ENCODE data around the gene PLCB1. TPM values are rescaled to one million over a fixed set of nuclear protein-coding genes. Genes with fewer than 3 reads are reported as not detected.

The PLCB1 gene
- total RNA-seq, 1 experiment from 2014 or later, result 11.3 TPM

DNA sequence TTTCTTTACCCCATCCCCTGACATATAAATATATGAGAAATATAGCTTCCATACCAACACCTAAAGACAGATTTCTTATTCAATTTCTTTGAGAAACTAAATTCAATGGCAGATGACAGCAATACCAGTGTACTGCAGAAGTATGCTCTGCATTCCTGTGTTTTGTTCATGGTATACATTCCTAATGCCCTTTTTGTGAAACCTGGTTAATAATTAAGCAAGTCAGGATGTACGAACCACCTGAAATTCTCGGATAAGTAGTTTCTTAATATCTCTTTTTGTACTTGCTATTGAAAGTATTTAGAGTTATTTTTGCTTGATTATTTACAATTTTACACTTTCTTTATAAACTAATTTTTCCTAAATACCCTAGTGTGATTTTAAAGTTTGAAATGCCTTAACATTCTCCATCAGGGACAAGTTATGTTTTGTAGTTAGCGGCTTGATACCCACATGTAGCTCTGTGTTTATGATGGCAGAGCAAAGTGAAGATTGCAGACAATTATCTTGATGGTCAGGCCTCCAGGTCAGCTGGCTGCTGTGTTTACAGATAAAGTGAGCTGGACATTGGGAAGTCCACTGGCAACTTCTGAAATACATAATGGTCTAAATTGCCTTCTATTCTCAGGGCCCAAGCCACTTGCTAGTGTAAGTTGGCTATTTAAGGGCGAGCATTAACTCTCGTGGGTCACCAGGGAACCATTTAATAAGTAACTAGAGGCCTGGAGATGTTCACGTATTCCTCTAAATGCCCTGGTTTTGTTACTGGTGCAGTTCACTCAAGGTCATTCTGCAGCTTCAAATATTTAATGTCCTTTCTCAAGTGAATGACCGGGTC lies 58.2 kb downstream of the PLCB1 start:
- TF ChIP-seq, protein P1, sequence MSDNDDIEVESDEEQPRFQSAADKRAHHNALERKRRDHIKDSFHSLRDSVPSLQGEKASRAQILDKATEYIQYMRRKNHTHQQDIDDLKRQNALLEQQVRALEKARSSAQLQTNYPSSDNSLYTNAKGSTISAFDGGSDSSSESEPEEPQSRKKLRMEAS (CRISPR knock-in tag; IDR thresholded peaks at IDR 0.05), result no peak
- TF ChIP-seq, protein P2, sequence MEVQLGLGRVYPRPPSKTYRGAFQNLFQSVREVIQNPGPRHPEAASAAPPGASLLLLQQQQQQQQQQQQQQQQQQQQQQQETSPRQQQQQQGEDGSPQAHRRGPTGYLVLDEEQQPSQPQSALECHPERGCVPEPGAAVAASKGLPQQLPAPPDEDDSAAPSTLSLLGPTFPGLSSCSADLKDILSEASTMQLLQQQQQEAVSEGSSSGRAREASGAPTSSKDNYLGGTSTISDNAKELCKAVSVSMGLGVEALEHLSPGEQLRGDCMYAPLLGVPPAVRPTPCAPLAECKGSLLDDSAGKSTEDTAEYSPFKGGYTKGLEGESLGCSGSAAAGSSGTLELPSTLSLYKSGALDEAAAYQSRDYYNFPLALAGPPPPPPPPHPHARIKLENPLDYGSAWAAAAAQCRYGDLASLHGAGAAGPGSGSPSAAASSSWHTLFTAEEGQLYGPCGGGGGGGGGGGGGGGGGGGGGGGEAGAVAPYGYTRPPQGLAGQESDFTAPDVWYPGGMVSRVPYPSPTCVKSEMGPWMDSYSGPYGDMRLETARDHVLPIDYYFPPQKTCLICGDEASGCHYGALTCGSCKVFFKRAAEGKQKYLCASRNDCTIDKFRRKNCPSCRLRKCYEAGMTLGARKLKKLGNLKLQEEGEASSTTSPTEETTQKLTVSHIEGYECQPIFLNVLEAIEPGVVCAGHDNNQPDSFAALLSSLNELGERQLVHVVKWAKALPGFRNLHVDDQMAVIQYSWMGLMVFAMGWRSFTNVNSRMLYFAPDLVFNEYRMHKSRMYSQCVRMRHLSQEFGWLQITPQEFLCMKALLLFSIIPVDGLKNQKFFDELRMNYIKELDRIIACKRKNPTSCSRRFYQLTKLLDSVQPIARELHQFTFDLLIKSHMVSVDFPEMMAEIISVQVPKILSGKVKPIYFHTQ (CRISPR knock-in tag; IDR thresholded peaks at IDR 0.05), result no peak
- TF ChIP-seq, protein P3, sequence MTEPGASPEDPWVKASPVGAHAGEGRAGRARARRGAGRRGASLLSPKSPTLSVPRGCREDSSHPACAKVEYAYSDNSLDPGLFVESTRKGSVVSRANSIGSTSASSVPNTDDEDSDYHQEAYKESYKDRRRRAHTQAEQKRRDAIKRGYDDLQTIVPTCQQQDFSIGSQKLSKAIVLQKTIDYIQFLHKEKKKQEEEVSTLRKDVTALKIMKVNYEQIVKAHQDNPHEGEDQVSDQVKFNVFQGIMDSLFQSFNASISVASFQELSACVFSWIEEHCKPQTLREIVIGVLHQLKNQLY (CRISPR knock-in tag; IDR thresholded peaks at IDR 0.05), result no peak
- TF ChIP-seq FOXK1 (CRISPR knock-in tag; IDR thresholded peaks at IDR 0.05) (no peak), MYBL2 (CRISPR knock-in tag; IDR thresholded peaks at IDR 0.05) (no peak)
- Mint-ChIP-seq H3K27me3 (ENCODE audit: low read depth) (no peaks in the 10 kb centered on the region), H3K9me3 (peaks cover 20% of the 10 kb centered on the region), H3K4me3 (no peak overlapping the region), H3K4me1 (no peaks in the 10 kb centered on the region), H3K36me3 (peaks cover 19% of the 10 kb centered on the region), H3K27ac (no peak overlapping the region)
- ChIA-PET POLR2A (no interaction called here), CTCF (no interaction called here)
- DNase-seq (ENCODE audit: low spot score), result no peak
- no peak for ATAC-seq

DNA sequence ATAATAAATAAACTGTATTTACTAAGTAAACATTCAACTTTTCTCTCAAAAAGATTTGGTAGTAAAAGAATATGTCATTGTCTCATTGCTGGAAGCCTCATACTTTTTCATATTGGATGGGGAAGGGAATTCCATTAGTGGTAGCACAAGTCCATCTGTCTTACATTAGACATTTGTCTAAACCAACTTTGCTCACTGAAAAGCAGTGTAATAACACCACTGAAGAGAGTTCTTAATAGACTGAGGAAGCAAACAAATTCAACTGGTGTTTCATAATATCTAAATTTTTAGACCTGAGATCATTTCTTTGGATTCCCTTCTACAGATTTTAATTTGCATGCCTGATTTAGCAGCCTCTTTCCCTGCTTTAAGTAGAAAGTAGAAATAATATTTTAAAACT lies 62.7 kb downstream of the PLCB1 start:
- Mint-ChIP-seq H3K27ac (no peak overlapping the region), H3K36me3 (peaks cover 19% of the 10 kb centered on the region), H3K4me1 (0 out of 2 replicates have a peak, but pooled peaks cover 3% of the 10 kb centered on the region), H3K4me3 (no peak overlapping the region), H3K9me3 (peaks cover 20% of the 10 kb centered on the region), H3K27me3 (ENCODE audit: low read depth) (no peaks in the 10 kb centered on the region)
- TF ChIP-seq ZNF263 (CRISPR knock-in tag; IDR thresholded peaks at IDR 0.05; ENCODE audit: low read depth) (no peak), ZNF138 (CRISPR knock-in tag; conservative IDR thresholded peaks at IDR 0.05) (no peak), GABPB1 (CRISPR knock-in tag; IDR thresholded peaks at IDR 0.05) (no peak), CREB1 (CRISPR knock-in tag; IDR thresholded peaks at IDR 0.05) (no peak), EMX1 (CRISPR knock-in tag; IDR thresholded peaks at IDR 0.05) (no peak), JUN (CRISPR knock-in tag; IDR thresholded peaks at IDR 0.05) (no peak)
- CTCF ChIA-PET, result no interaction called here
- ATAC-seq (no peak), DNase-seq (ENCODE audit: low spot score) (no peak)
- POLR2A ChIA-PET, result no interaction called here

DNA sequence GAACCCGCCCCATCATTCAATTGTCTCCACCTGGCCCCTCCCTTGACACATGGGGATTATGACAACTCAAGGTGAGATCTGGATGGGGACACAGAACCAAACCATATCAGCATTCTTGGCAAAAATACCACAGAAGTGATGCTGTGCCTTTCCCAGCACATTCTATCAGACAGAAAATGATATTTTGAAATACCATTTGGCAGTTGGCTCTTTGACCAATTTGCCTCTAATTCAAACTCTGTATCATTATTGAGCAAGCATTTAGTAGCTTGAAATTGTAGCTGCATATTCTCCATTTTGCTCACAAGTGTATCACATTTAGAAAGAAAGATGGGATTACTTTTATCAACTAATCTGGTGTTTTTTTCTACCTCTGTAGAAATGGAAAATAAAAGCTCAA lies 64.0 kb downstream of the PLCB1 start:
- CTCF ChIA-PET, result no interaction called here

DNA sequence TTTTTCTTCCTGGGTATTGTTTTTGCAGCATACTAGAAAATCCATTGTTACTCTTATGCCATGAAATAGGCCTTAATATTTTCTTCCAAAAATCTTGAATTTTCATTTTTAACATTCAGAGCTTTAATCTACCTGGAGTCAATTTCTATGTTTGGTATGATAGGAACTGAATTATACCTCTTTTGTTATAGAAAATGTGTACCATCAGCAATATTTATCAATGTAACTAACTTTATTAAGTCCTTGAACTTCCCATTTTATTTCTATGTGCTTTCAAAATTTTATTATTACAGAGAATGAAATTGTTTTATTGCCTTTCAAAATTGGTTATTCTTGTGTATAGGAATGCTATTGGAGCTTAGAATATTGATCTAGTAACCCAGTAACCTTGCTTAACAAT lies 68.2 kb downstream of the PLCB1 start:
- ChIA-PET POLR2A (no interaction called here), CTCF (no interaction called here)
- 0 out of 2 replicates have a peak, but pooled peaks cover 3% of the 10 kb centered on the region for H3K4me1 Mint-ChIP-seq
- no peak overlapping the region for H3K27ac Mint-ChIP-seq
- no peak for TF ChIP-seq NR2C2 (CRISPR knock-in tag; IDR thresholded peaks at IDR 0.05)
- no peak for TF ChIP-seq TCF7 (CRISPR knock-in tag; IDR thresholded peaks at IDR 0.05; ENCODE audit: low read depth)
- TF ChIP-seq GRHL2 (CRISPR knock-in tag; IDR thresholded peaks at IDR 0.05; ENCODE audit: insufficient replicate concordance, severe bottlenecking), result no peak
- TF ChIP-seq, protein P4, sequence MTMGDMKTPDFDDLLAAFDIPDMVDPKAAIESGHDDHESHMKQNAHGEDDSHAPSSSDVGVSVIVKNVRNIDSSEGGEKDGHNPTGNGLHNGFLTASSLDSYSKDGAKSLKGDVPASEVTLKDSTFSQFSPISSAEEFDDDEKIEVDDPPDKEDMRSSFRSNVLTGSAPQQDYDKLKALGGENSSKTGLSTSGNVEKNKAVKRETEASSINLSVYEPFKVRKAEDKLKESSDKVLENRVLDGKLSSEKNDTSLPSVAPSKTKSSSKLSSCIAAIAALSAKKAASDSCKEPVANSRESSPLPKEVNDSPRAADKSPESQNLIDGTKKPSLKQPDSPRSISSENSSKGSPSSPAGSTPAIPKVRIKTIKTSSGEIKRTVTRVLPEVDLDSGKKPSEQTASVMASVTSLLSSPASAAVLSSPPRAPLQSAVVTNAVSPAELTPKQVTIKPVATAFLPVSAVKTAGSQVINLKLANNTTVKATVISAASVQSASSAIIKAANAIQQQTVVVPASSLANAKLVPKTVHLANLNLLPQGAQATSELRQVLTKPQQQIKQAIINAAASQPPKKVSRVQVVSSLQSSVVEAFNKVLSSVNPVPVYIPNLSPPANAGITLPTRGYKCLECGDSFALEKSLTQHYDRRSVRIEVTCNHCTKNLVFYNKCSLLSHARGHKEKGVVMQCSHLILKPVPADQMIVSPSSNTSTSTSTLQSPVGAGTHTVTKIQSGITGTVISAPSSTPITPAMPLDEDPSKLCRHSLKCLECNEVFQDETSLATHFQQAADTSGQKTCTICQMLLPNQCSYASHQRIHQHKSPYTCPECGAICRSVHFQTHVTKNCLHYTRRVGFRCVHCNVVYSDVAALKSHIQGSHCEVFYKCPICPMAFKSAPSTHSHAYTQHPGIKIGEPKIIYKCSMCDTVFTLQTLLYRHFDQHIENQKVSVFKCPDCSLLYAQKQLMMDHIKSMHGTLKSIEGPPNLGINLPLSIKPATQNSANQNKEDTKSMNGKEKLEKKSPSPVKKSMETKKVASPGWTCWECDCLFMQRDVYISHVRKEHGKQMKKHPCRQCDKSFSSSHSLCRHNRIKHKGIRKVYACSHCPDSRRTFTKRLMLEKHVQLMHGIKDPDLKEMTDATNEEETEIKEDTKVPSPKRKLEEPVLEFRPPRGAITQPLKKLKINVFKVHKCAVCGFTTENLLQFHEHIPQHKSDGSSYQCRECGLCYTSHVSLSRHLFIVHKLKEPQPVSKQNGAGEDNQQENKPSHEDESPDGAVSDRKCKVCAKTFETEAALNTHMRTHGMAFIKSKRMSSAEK (CRISPR knock-in tag; IDR thresholded peaks at IDR 0.05; ENCODE audit: borderline replicate concordance), result no peak
- TF ChIP-seq ZNF423 (CRISPR knock-in tag; IDR thresholded peaks at IDR 0.05), result no peak
- TF ChIP-seq NFYB (CRISPR knock-in tag; conservative IDR thresholded peaks at IDR 0.05; ENCODE audit: low read depth), result no peak
- TF ChIP-seq ESRRA (CRISPR knock-in tag; IDR thresholded peaks at IDR 0.05; ENCODE audit: borderline replicate concordance), result no peak
- no peak for TF ChIP-seq ETV6 (CRISPR knock-in tag; IDR thresholded peaks at IDR 0.05)
- TF ChIP-seq TP53 (CRISPR knock-in tag; IDR thresholded peaks at IDR 0.05), result no peak
- H3K36me3 Mint-ChIP-seq, result no peaks in the 10 kb centered on the region
- no peak for DNase-seq (ENCODE audit: low spot score)
- no peaks in the 10 kb centered on the region for H3K9me3 Mint-ChIP-seq
- no peak overlapping the region for H3K4me3 Mint-ChIP-seq
- H3K27me3 Mint-ChIP-seq (ENCODE audit: low read depth), result no peaks in the 10 kb centered on the region
- ATAC-seq, result no peak

More for the DNA sequence above, 64.0 kb downstream of the PLCB1 start:
- DNase-seq (ENCODE audit: low spot score) (no peak), ATAC-seq (no peak)
- Mint-ChIP-seq H3K4me1 (0 out of 2 replicates have a peak, but pooled peaks cover 3% of the 10 kb centered on the region), H3K9me3 (peaks cover 20% of the 10 kb centered on the region), H3K4me3 (no peak overlapping the region), H3K27me3 (ENCODE audit: low read depth) (no peaks in the 10 kb centered on the region), H3K27ac (no peak overlapping the region), H3K36me3 (peaks cover 19% of the 10 kb centered on the region)
- TF ChIP-seq NFATC4 (CRISPR knock-in tag; IDR thresholded peaks at IDR 0.05), result no peak
- POLR2A ChIA-PET, result no interaction called here

Measured in WTC11 (cell line).